A673 (cell line): ENCODE measurements around the gene ANKRD55. TPM values are rescaled to one million over a fixed set of nuclear protein-coding genes. Genes with fewer than 3 reads are reported as not detected.

Source experiments
- BruUV-seq: library from RNA; stranded (reverse); fragments of 400-500 nt; replicated peaks from 2 replicates; lab custom pipeline; 2021; lab: Mats Ljungman, UMichigan
- CTCF ChIA-PET: fragments of 300-600 bp; sonication (Branson Sonifier 250); formaldehyde crosslinking; loops from one replicate; lab custom pipeline; 2022; ENCODE audit warnings: antibody characterized with exemption; lab: Charles Lee
- POLR2A ChIA-PET: fragments of 300-600 bp; sonication (Branson Sonifier 250); formaldehyde crosslinking; loops from one replicate; lab custom pipeline; 2022; ENCODE audit warnings: antibody characterized with exemption; ENCODE audit not compliant: low non-redundant PET; lab: Charles Lee
- DNase-seq: peaks from one replicate; pipeline ENCODE4 v3.0.0-alpha.2; 2015; ENCODE audit warnings: low spot score
- H3K27ac ChIP-seq: fragments of 200-600 bp; sonication (generic); 2 replicates; pipeline ENCODE4 v1.5.1; 2016; ENCODE audit warnings: mixed run types, low read depth, mild to moderate bottlenecking, mixed read lengths, antibody characterized with exemption, low read length; ENCODE audit not compliant: poor library complexity, severe bottlenecking
- H3K27me3 ChIP-seq: fragments of 200-600 bp; sonication (generic); replicated peaks from 2 replicates; pipeline ENCODE4 v1.6.1; 2017; ENCODE audit warnings: mixed run types, low read depth, mild to moderate bottlenecking, mixed read lengths, antibody characterized with exemption, low read length; ENCODE audit not compliant: insufficient read depth, poor library complexity
- H3K36me3 ChIP-seq: fragments of 200-600 bp; sonication (generic); 2 replicates; pipeline ENCODE4 v1.6.1; 2016; ENCODE audit warnings: mixed run types, mild to moderate bottlenecking, mixed read lengths, antibody characterized with exemption, low read length; ENCODE audit not compliant: insufficient read depth, poor library complexity, severe bottlenecking
- H3K4me1 ChIP-seq: fragments of 200-600 bp; sonication (generic); 2 replicates; pipeline ENCODE4 v1.6.1; 2017; ENCODE audit warnings: mixed run types, mild to moderate bottlenecking, mixed read lengths, antibody characterized with exemption, low read length; ENCODE audit not compliant: insufficient read depth, poor library complexity, severe bottlenecking
- H3K4me3 ChIP-seq: fragments of 200-600 bp; sonication (generic); 2 replicates; pipeline ENCODE4 v1.5.1; 2016; ENCODE audit warnings: low read depth, mixed run types, mild to moderate bottlenecking, mixed read lengths, low read length; ENCODE audit not compliant: poor library complexity, severe bottlenecking
- H3K9me3 ChIP-seq: fragments of 200-600 bp; sonication (generic); 2 replicates; pipeline ENCODE4 v1.6.1; 2016; ENCODE audit warnings: mixed run types, low read depth, mild to moderate bottlenecking, mixed read lengths, antibody characterized with exemption, low read length; ENCODE audit not compliant: poor library complexity, severe bottlenecking
- EZH2 ChIP-seq: fragments of 200-600 bp; sonication (generic); IDR thresholded peaks from 2 replicates; pipeline ENCODE4 v1.6.1; 2017; ENCODE audit warnings: borderline replicate concordance, low read depth, mild to moderate bottlenecking, mixed read lengths, antibody characterized with exemption, low read length; ENCODE audit not compliant: poor library complexity, severe bottlenecking
- intact Hi-C: fragments of 100-400 bp; cut with micrococcal nuclease; formaldehyde crosslinking; loops from one replicate; pipeline ENCODE4 v1.10.0; 2022; ENCODE audit not compliant: unreplicated experiment
- total RNA-seq: library from RNA; stranded (reverse); gene quantifications from 2 replicates; pipeline ENCODE4 v1.2.3, GENCODE V29; 2021
- TF ChIP-seq, protein P1 (sequence below): fragments of 300-800, 200-600 bp; sonication (generic); conservative IDR thresholded peaks from 2 replicates; pipeline ENCODE4 v1.5.1; 2017; ENCODE audit warnings: low read depth, mild to moderate bottlenecking, antibody characterized with exemption, low read length, moderate library complexity, mixed read lengths

ANKRD55 gene
- total RNA-seq, 1 experiment from 2014 or later, result not detected

DNA sequence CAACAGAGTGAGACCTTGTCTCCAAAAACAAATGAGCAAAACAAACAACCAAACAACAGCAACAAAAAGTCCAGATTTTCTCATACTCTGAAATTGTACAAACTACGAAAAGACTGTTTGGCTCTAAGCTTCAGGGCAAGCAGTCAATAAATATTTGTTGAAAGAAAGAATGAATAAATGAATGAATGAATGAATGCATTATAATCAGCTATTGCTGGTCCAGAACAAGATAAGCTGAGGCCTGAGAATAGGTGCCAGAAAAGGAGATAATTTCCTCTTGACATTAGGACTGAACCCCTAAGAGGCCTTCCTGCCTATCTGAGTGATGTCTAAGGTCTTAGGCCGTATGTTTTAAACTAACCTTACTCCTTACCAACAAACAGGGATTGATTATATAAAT lies 139.2 kb downstream of the ANKRD55 start:
- intact Hi-C loops, result no loop called here

DNA sequence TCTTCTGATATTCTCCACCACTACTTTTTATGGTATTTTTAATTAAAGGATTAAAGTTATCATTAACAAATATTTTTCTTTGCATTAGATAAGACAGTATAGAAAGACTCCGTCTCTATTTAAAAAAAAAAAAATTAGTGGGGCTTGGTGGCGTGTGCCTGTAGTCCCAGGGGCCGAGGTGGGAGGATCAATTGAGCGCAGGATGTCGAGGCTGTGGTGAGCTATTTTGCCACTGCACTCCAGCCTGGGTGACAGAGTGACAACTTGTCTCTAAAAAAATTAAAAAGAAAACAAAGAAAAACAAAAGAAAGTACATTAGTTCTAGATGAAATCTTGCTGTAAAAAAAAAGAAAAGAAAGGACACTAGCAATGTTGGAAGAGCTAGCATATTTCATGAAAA lies 141.0 kb downstream of the ANKRD55 start:
- Histone ChIP-seq H3K27me3 (no peaks in the 10 kb centered on the region), H3K36me3 (no peaks in the 10 kb centered on the region), H3K9me3 (no peaks in the 10 kb centered on the region), H3K27ac (no peak overlapping the region), H3K4me3 (no peak overlapping the region), H3K4me1 (no peaks in the 10 kb centered on the region)
- intact Hi-C loops, result no loop called here
- ChIA-PET POLR2A (no interaction called here), CTCF (no interaction called here)
- TF ChIP-seq, protein P1, sequence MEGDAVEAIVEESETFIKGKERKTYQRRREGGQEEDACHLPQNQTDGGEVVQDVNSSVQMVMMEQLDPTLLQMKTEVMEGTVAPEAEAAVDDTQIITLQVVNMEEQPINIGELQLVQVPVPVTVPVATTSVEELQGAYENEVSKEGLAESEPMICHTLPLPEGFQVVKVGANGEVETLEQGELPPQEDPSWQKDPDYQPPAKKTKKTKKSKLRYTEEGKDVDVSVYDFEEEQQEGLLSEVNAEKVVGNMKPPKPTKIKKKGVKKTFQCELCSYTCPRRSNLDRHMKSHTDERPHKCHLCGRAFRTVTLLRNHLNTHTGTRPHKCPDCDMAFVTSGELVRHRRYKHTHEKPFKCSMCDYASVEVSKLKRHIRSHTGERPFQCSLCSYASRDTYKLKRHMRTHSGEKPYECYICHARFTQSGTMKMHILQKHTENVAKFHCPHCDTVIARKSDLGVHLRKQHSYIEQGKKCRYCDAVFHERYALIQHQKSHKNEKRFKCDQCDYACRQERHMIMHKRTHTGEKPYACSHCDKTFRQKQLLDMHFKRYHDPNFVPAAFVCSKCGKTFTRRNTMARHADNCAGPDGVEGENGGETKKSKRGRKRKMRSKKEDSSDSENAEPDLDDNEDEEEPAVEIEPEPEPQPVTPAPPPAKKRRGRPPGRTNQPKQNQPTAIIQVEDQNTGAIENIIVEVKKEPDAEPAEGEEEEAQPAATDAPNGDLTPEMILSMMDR, result no peak
- no peak for TF ChIP-seq EZH2
- BruUV-seq, result no TSS peak
- DNase-seq, result no peak

More for the DNA sequence above, 139.2 kb downstream of the ANKRD55 start:
- H3K4me1 ChIP-seq, result no peaks in the 10 kb centered on the region
- no peaks in the 10 kb centered on the region for H3K9me3 ChIP-seq
- H3K27me3 ChIP-seq, result no peaks in the 10 kb centered on the region
- no TSS peak for BruUV-seq
- TF ChIP-seq EZH2, result no peak
- TF ChIP-seq, protein P1, result no peak
- no peaks in the 10 kb centered on the region for H3K36me3 ChIP-seq
- H3K27ac ChIP-seq, result no peak overlapping the region
- no peak overlapping the region for H3K4me3 ChIP-seq
- no peak for DNase-seq
- POLR2A ChIA-PET, result no interaction called here
- CTCF ChIA-PET, result no interaction called here

DNA sequence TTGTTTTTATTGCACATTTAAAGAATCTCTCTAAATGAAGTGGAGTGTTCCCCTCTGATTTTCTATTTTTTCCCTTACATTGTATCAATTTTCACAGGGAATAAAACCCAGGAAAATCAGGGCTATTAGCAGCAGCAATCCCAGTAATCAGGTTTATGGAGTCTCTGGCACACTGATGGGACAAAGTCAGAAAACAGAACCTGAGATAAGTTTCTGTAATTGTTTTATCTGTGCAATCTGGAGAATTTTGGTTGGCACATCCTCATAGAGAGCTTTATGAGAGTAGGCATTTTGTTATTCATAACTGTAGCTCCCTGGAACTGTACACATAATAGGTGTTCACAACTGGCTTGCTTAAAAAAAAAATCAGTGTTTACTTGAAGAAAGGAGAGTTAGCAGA lies 141.5 kb downstream of the ANKRD55 start:
- BruUV-seq, result no TSS peak
- TF ChIP-seq, protein P1, result no peak
- no peak for TF ChIP-seq EZH2
- CTCF ChIA-PET, result no interaction called here
- no peak for DNase-seq
- Histone ChIP-seq H3K27ac (no peak overlapping the region), H3K27me3 (no peaks in the 10 kb centered on the region), H3K4me3 (no peak overlapping the region), H3K9me3 (no peaks in the 10 kb centered on the region), H3K4me1 (no peaks in the 10 kb centered on the region), H3K36me3 (no peaks in the 10 kb centered on the region)
- POLR2A ChIA-PET, result no interaction called here
- intact Hi-C loops, result no loop called here
